ENCODE measurements around the gene KCND2.
A peak's percentile ranks its signal among the peaks of the same experiment; 100 is the strongest.

KCND2 gene

GRCh38 chr7:120320218-120320961, 47.4 kb downstream of the KCND2 start:
- DNase-seq (ENCODE audit: low spot score): peak; percentile 17
- Histone ChIP-seq H3K9ac (ENCODE audit: low read depth, low read length, poor library complexity) (no peak overlapping the region), H2BK15ac (ENCODE audit: low read length) (no peak overlapping the region), H3K4me3 (ENCODE audit: low read length in 2 of 2) (no peak overlapping the region), H3K4ac (ENCODE audit: low read length) (no peak overlapping the region), H4K91ac (ENCODE audit: low read depth, low read length, poor library complexity) (no peak overlapping the region), H3K14ac (ENCODE audit: low read length) (no peak overlapping the region), H3K18ac (ENCODE audit: low read length) (no peak overlapping the region), H3K4me1 (ENCODE audit: control insufficient read depth in 2 of 2, insufficient read depth in 1 of 2, low read depth in 1 of 2, low read length in 2 of 2) (peaks cover 0 to 4% of the 10 kb centered on the region in 2 donors), H3K9me3 (replicated peaks in 1 of 2; ENCODE audit: control insufficient read depth in 2 of 2, insufficient read depth in 1 of 2, low read depth in 1 of 2, low read length in 2 of 2) (no peaks in the 10 kb centered on the region), H3K79me1 (ENCODE audit: low read depth, low read length) (no peaks in the 10 kb centered on the region), H3K27ac (replicated peaks; ENCODE audit: low read length) (peak overlapping the region; percentile 22), H3K4me2 (ENCODE audit: insufficient read depth, low read length, poor library complexity, severe bottlenecking) (no peak overlapping the region), H3K36me3 (replicated peaks in 1 of 2; ENCODE audit: control insufficient read depth in 2 of 2, insufficient read depth in 2 of 2, low read length in 2 of 2) (no peaks in the 10 kb centered on the region), H2BK5ac (ENCODE audit: low read length) (no peak overlapping the region), H2BK12ac (ENCODE audit: low read length) (no peak overlapping the region), H4K8ac (ENCODE audit: low read depth, low read length) (no peak overlapping the region), H2BK120ac (ENCODE audit: low read depth, low read length) (no peak overlapping the region), H3K23ac (ENCODE audit: low read depth, low read length, poor library complexity) (no peak overlapping the region), H2AFZ (ENCODE audit: low read length) (no peak overlapping the region), H2AK5ac (ENCODE audit: low read depth, low read length) (no peak overlapping the region), H3K27me3 (ENCODE audit: control insufficient read depth in 3 of 3, insufficient read depth in 3 of 3, low read depth in 1 of 3, low read length in 3 of 3) (no peaks in the 10 kb centered on the region)
- no CpG with 5 or more reads among the region's 3 CpGs for WGBS, 2 donors (ENCODE audit: extremely low coverage in 2 of 2, insufficient read length in 2 of 2, insufficient replicate concordance in 1 of 2)

- no peak for DNase-seq (ENCODE audit: low spot score)
- H3K36me3 ChIP-seq (replicated peaks in 1 of 2; ENCODE audit: control insufficient read depth in 2 of 2, insufficient read depth in 2 of 2, low read length in 2 of 2): no peaks in the 10 kb centered on the region
- H3K27ac ChIP-seq (replicated peaks; ENCODE audit: low read length): no peak overlapping the region
- no peak overlapping the region for H3K4me2 ChIP-seq (ENCODE audit: insufficient read depth, low read length, poor library complexity, severe bottlenecking)
- no peak overlapping the region for H4K8ac ChIP-seq (ENCODE audit: low read depth, low read length)
- H3K18ac ChIP-seq (ENCODE audit: low read length): no peak overlapping the region
- no peaks in the 10 kb centered on the region for H3K79me1 ChIP-seq (ENCODE audit: low read depth, low read length)
- H3K23ac ChIP-seq (ENCODE audit: low read depth, low read length, poor library complexity): no peak overlapping the region
- H4K91ac ChIP-seq (ENCODE audit: low read depth, low read length, poor library complexity): no peak overlapping the region
- H2BK5ac ChIP-seq (ENCODE audit: low read length): no peak overlapping the region
- no peaks in the 10 kb centered on the region for H3K4me1 ChIP-seq (ENCODE audit: control insufficient read depth in 2 of 2, insufficient read depth in 1 of 2, low read depth in 1 of 2, low read length in 2 of 2)
- H3K4ac ChIP-seq (ENCODE audit: low read length): no peak overlapping the region
- H3K27me3 ChIP-seq (ENCODE audit: control insufficient read depth in 3 of 3, insufficient read depth in 3 of 3, low read depth in 1 of 3, low read length in 3 of 3): no peaks in the 10 kb centered on the region
- no peak overlapping the region for H2AFZ ChIP-seq (ENCODE audit: low read length)
- H2BK12ac ChIP-seq (ENCODE audit: low read length): no peak overlapping the region
- no peak overlapping the region for H2AK5ac ChIP-seq (ENCODE audit: low read depth, low read length)
- no peak overlapping the region for H2BK15ac ChIP-seq (ENCODE audit: low read length)
- H3K9me3 ChIP-seq (replicated peaks in 1 of 2; ENCODE audit: control insufficient read depth in 2 of 2, insufficient read depth in 1 of 2, low read depth in 1 of 2, low read length in 2 of 2): no peaks in the 10 kb centered on the region
- no peak overlapping the region for H3K4me3 ChIP-seq (ENCODE audit: low read length in 2 of 2)
- no peak overlapping the region for H3K14ac ChIP-seq (ENCODE audit: low read length)
- WGBS, 2 donors (ENCODE audit: extremely low coverage in 2 of 2, insufficient read length in 2 of 2, insufficient replicate concordance in 1 of 2): no CpG with 5 or more reads among the region's 1 CpG
- no peak overlapping the region for H2BK120ac ChIP-seq (ENCODE audit: low read depth, low read length)
- no peak overlapping the region for H3K9ac ChIP-seq (ENCODE audit: low read depth, low read length, poor library complexity)
Measured at GRCh38 chr7:120327054-120327453, 54.1 kb downstream of the KCND2 start.

GRCh38 chr7:120332433-120332832, 59.5 kb downstream of the KCND2 start:
- H2BK5ac ChIP-seq (ENCODE audit: low read length): no peak overlapping the region

GRCh38 chr7:120334475-120334874, 61.5 kb downstream of the KCND2 start:
- WGBS, 2 donors (ENCODE audit: extremely low coverage in 2 of 2, insufficient read length in 2 of 2, insufficient replicate concordance in 1 of 2): no CpG with 5 or more reads among the region's 1 CpG
- H2AK5ac ChIP-seq (ENCODE audit: low read depth, low read length): no peak overlapping the region

More at GRCh38 chr7:120332433-120332832, 59.5 kb downstream of the KCND2 start:
- Histone ChIP-seq H3K14ac (ENCODE audit: low read length) (no peak overlapping the region), H2AK5ac (ENCODE audit: low read depth, low read length) (no peak overlapping the region), H3K36me3 (replicated peaks in 1 of 2; ENCODE audit: control insufficient read depth in 2 of 2, insufficient read depth in 2 of 2, low read length in 2 of 2) (no peaks in the 10 kb centered on the region), H3K27ac (replicated peaks; ENCODE audit: low read length) (no peak overlapping the region), H4K8ac (ENCODE audit: low read depth, low read length) (no peak overlapping the region), H3K79me1 (ENCODE audit: low read depth, low read length) (no peaks in the 10 kb centered on the region), H3K9ac (ENCODE audit: low read depth, low read length, poor library complexity) (no peak overlapping the region), H3K4me1 (ENCODE audit: control insufficient read depth in 2 of 2, insufficient read depth in 1 of 2, low read depth in 1 of 2, low read length in 2 of 2) (no peaks in the 10 kb centered on the region), H2BK120ac (ENCODE audit: low read depth, low read length) (no peak overlapping the region), H2AFZ (ENCODE audit: low read length) (no peak overlapping the region), H3K4me2 (ENCODE audit: insufficient read depth, low read length, poor library complexity, severe bottlenecking) (no peak overlapping the region), H2BK12ac (ENCODE audit: low read length) (no peak overlapping the region), H3K4ac (ENCODE audit: low read length) (no peak overlapping the region), H3K27me3 (ENCODE audit: control insufficient read depth in 3 of 3, insufficient read depth in 3 of 3, low read depth in 1 of 3, low read length in 3 of 3) (no peaks in the 10 kb centered on the region), H3K18ac (ENCODE audit: low read length) (no peak overlapping the region), H3K4me3 (ENCODE audit: low read length in 2 of 2) (no peak overlapping the region), H3K9me3 (replicated peaks in 1 of 2; ENCODE audit: control insufficient read depth in 2 of 2, insufficient read depth in 1 of 2, low read depth in 1 of 2, low read length in 2 of 2) (no peaks in the 10 kb centered on the region), H2BK15ac (ENCODE audit: low read length) (no peak overlapping the region), H4K91ac (ENCODE audit: low read depth, low read length, poor library complexity) (no peak overlapping the region), H3K23ac (ENCODE audit: low read depth, low read length, poor library complexity) (no peak overlapping the region)
- no peak for DNase-seq (ENCODE audit: low spot score)
- WGBS, 2 donors (ENCODE audit: extremely low coverage in 2 of 2, insufficient read length in 2 of 2, insufficient replicate concordance in 1 of 2): no CpG with 5 or more reads among the region's 2 CpGs

More at GRCh38 chr7:120334475-120334874, 61.5 kb downstream of the KCND2 start:
- Histone ChIP-seq H3K23ac (ENCODE audit: low read depth, low read length, poor library complexity) (no peak overlapping the region), H3K4me2 (ENCODE audit: insufficient read depth, low read length, poor library complexity, severe bottlenecking) (no peak overlapping the region), H2BK15ac (ENCODE audit: low read length) (no peak overlapping the region), H3K27ac (replicated peaks; ENCODE audit: low read length) (no peak overlapping the region), H3K27me3 (ENCODE audit: control insufficient read depth in 3 of 3, insufficient read depth in 3 of 3, low read depth in 1 of 3, low read length in 3 of 3) (no peaks in the 10 kb centered on the region), H2BK12ac (ENCODE audit: low read length) (no peak overlapping the region), H3K9me3 (replicated peaks in 1 of 2; ENCODE audit: control insufficient read depth in 2 of 2, insufficient read depth in 1 of 2, low read depth in 1 of 2, low read length in 2 of 2) (no peaks in the 10 kb centered on the region), H3K4ac (ENCODE audit: low read length) (no peak overlapping the region), H2AFZ (ENCODE audit: low read length) (no peak overlapping the region), H4K8ac (ENCODE audit: low read depth, low read length) (no peak overlapping the region), H3K14ac (ENCODE audit: low read length) (no peak overlapping the region), H3K18ac (ENCODE audit: low read length) (no peak overlapping the region), H3K4me3 (ENCODE audit: low read length in 2 of 2) (no peak overlapping the region), H3K9ac (ENCODE audit: low read depth, low read length, poor library complexity) (no peak overlapping the region), H3K36me3 (replicated peaks in 1 of 2; ENCODE audit: control insufficient read depth in 2 of 2, insufficient read depth in 2 of 2, low read length in 2 of 2) (no peaks in the 10 kb centered on the region), H3K79me1 (ENCODE audit: low read depth, low read length) (no peaks in the 10 kb centered on the region), H2BK5ac (ENCODE audit: low read length) (no peak overlapping the region), H2BK120ac (ENCODE audit: low read depth, low read length) (no peak overlapping the region), H3K4me1 (ENCODE audit: control insufficient read depth in 2 of 2, insufficient read depth in 1 of 2, low read depth in 1 of 2, low read length in 2 of 2) (no peaks in the 10 kb centered on the region), H4K91ac (ENCODE audit: low read depth, low read length, poor library complexity) (no peak overlapping the region)
- DNase-seq (ENCODE audit: low spot score): no peak

Data from neuronal stem cell (in vitro differentiated cells).